Transverse colon (tissue), 3 donors: Measurements from ENCODE around the gene TDRD9.

Experiments used
- CTCF ChIP-seq, 5 experiments: fragments of 200-600 bp in 3 of 5; fragments of 450-650 bp in 2 of 5; sonication (generic) in 3 of 5; IDR thresholded peaks; 1 replicate in 2 of 5; 2 replicates in 3 of 5; pipeline ENCODE4 v1.5.1; 2016 to 2017; ENCODE audit warnings: antibody characterized with exemption in 5 of 5, inconsistent platforms in 3 of 5, mild to moderate bottlenecking in 2 of 5, moderate library complexity in 1 of 5
- EP300 ChIP-seq: sonication (generic); formaldehyde crosslinking; IDR thresholded peaks from one replicate; pipeline ENCODE4 v1.6.1; 2017; ENCODE audit warnings: antibody characterized with exemption, low read depth
- POLR2A ChIP-seq: fragments of 450-650 bp; IDR thresholded peaks from one replicate; pipeline ENCODE4 v1.6.1; 2016; ENCODE audit warnings: antibody characterized with exemption, mild to moderate bottlenecking, moderate library complexity

- TF ChIP-seq CTCF (IDR thresholded peaks at IDR 0.05) (no peak), POLR2A (no peak), EP300 (no peak)
Measured at GRCh38 chr14:103961928-103962578, 33.8 kb downstream of the TDRD9 start.
